ENCODE measurements around the gene SHISAL1.
A peak's percentile ranks its signal among the peaks of the same experiment; 100 is the strongest.

SHISAL1 gene

DNA sequence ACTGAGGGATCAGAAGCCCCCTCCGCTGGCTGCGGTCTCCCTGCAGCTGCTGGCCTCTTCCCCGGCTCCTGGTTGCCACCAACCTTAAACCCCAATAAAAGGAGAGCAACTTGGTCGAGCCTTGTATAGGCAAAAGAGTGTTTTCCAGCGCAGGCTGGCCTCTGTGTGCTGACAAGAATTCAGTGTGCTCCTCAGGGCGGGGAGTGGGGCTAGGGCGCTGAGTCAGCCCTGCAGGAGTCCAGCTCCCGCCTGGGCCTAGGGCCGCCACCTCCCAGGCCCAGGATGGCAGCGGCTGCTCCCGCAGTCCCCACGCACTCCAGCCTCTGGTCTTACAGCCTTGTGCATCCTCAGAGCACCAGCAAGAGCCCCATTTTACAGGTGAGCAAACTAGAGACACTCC is at the start of gene SHISAL1:
TSS of gene SHISAL1 (minus strand) at position 186 of the 400 bp plus-strand sequence. CDS start 12,006 bp downstream, outside the sequence.
- peak; percentile 2 for DNase-seq (ENCODE audit: low spot score)

DNA sequence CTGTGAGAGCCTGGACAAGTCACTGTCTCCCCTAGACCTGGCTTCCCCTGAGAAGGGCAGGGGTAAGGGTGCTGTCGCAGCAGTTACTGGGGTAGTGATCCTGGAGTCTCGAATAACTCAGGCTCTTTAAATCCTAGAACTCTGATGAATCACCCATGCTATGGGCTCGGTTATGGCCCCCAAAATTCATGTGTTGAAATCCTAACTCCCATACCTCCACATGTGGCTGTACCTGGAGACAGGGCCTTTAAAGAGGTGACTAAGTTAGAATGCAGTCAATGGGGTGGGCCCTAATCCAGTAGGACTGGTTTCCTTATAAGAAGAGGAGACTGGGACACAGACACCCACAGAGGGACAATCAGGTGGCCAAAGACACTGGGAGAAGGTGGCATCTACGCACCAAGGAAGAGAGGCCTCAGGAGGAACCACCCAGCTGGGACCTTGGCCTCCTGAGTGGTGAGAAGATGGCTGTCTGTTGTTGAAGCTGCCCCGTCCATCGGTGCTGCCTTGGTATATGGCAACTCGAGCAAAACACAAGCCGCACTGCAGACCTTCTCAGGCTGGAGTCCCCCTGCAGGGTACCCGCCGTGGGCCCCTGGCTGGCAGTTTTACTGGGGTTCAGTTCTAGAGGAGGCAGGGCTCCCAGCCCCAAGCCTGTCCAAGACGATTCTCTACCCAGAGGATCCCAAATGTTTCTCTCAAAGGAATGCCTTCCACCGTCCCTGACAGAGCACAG is 48.8 kb upstream of the SHISAL1 start:
- DNase-seq (ENCODE audit: low spot score) = no peak

DNA sequence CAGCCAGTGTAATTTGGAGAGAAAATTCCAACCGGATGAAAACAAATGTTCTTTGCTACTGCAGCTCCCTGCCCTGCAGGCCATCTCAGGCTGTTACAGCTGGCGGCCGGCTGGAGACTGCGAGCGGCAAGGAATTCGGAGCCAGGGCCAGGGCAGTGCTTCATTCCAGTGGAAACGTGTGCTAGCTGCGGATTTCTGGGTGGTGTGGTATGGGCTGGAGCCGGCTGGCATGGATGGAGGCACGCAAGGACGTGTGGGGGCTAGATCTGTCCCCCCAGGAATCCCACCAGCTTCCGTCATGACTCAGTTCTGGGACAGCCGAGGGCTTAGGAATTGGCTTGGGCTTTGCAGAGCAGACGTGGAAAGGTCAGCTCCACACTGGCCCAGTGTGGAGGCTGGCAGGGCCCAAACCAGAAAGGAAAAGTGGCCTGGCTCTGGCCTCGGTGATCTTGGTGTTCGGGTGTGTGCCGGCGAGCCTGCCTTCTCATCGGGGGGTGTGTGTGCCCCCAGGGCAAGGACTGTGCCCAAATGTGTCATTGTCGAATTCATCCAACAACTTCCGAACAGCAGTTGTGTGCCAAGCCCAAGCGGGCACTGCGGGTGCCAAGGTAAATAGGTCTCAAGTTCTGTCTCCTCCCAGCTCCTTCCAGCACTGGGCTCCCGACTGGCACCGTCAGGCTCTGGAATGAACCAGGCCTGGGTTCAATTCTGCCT is 48.1 kb upstream of the SHISAL1 start:
- DNase-seq (ENCODE audit: low spot score) = no peak

DNA sequence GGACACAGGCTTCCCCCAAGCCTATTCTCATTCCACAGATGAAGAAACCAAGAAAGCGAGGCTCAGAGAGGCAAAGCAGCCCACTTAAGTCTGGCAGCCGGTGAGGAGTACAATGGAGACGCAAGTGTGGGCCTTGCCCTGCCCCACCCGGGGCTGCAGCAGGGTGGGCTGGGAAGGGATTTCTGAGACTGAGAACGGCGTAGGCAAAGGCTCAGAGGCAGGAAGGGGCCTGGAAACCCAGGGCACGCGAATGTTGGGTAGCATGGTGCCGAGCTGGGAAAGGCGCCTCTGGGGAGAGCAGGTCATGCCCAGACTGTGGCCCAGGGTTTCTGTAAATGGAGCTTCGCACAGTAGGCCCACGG is 47.5 kb upstream of the SHISAL1 start:
- no peak for DNase-seq (ENCODE audit: low spot score)

DNA sequence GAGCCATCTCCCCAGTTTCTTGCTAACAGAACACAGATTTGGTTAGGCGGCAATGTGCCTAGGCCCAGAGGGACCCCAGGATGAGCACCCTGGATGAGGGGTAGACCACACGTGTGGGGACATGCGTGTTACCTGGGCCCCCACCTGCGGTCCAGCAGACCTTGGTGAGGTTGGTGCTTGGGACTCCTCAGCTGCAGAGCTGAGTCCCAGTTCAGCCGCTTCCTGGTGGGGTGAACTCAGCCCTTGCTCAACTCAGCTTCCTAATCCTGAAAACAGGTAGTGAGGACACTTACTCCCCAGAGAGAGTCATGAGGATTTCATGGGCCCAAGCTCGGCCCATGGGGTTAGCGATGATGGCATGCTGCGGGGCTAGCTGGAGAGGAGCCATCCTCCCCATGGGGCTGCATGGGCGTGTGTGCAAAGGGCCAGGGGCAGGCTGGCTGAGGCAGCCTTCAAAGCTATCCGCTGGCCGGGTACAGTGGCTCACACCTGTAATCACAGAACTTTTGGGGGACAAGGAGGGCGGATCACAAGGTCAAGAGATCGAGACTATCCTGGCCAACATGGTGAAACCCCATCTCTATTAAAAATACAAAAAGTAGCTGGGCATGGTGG is 46.9 kb upstream of the SHISAL1 start:
- no peak for DNase-seq (ENCODE audit: low spot score)

DNA sequence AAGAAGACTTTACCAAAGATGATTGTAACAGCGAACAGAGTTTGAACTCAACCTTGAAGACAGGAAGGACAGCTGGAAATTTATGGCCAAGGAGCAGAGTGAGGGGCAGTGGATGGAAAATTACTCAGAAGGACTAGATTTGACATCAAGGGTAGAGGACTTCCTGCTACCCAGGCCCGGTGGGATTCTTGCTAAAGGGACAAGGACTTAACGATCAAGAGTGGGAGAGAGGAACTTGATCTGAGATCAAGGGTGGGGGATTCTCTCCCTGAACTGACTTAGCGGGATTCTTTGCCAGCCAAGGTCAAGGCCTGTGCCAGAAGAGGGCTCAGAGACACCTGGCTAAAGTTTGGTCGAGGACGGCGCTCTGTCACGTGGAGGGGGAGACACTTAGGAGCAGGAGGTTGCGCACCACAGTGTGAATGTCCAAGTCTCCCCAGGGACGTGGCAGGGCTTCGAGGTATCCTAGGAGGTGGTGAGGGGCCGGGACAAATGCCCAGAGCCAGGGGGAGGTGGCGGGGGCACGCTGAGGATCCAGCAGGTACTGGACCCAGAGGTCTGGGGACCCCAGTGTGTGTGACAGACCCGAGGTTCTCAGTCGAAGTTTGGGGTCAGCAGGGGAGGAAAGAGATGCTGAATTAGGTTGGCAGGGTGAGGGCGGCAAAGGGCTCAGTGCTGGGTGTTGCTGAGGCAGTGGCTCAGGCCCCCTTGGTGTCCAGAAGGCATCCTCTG is 46.1 kb upstream of the SHISAL1 start:
- DNase-seq (ENCODE audit: low spot score) = no peak

DNA sequence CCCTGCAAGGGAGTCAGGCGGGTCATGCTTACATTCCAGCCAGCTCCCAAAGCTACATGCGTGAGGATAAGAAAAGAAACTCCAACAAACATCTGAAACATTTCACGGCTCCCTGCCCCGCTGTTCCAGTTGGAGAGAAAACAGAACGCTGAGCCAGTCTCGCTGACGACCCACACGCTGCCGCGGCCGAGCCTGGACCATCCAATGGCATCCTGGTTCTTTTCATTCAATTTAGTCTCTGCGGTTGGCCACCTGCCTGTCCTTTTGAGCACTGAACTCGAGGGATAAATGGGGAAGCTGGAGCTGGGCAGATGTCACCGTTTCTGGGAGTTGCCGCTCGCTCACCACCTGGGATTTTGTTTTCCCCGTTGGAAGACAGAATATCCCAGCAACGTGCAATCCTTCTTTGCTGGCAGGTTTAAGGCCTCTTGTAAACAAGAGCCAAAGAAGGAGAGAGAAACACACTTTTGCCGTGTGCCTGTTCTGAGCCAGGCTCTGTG is 45.3 kb upstream of the SHISAL1 start:
- peak; percentile 43 for DNase-seq (ENCODE audit: low spot score)

DNA sequence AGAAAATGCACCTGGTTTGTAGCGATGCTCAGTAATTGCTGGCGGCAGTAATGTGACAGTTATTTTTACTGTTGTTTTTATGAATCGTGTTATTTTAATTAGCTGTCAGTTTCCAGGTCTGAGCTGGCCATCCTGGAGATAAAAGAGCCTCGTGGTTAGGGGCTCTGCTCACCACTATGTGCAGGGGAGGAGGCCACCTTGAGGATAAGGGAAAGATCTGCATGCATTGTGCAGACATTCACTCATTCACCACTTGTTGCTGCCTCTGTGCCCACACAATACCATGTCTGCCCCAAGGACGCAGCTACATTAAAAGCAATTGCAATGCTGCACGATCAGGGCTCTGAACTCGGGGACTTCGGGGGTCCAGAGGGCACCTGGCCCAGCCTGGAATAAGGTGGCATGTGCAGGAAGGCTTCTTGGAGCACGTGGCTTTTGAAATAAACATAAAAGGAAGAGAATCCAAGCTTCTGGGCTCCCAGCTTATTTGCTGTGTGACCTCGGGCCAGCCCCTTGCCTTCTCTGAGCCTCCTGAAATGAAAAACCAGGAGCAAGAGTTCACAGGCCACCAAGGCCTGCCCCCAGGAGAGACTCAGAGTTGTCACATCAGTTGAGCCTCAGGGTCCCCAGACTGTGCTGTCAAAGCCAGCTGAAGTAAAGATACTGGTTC is 44.7 kb upstream of the SHISAL1 start:
- no peak for DNase-seq (ENCODE audit: low spot score)

DNA sequence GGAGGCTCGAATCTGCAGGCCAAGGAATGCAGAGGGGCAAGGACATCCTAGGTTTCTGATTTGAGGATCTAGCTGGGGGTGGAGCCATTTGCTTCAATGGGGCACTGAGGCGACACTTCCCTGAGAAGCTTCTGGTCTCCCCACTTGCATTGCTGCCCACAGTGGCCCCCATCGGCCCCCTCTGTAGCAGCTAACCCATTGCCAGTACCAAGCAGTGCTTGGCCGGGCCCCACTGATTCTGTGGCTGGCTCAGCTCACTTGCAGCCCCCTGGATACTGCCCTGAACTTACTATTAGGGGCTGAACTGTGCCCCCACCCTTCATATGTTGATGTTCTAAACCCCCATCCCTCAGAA is 42.9 kb upstream of the SHISAL1 start:
- no peak for DNase-seq (ENCODE audit: low spot score)

DNA sequence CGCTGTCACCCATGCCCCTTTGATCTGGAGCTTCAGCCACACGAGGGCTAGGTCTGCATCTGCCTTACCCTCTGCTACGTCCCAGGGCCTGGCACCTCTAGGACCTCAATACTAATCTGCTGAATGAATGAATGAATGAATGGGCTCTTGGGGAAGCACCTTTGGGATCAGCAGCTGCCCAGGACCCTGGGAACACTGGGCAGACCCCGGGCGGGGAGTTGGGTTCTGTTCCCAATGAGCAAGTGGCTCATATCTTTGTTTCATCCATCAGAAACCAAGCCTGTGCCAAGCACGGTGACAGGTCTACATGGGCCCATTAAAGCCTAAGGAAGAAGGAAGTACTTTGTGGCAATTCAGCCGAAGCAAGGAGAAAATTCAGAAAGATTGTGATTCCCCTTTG is 41.5 kb upstream of the SHISAL1 start:
- DNase-seq (ENCODE audit: low spot score) = no peak

DNA sequence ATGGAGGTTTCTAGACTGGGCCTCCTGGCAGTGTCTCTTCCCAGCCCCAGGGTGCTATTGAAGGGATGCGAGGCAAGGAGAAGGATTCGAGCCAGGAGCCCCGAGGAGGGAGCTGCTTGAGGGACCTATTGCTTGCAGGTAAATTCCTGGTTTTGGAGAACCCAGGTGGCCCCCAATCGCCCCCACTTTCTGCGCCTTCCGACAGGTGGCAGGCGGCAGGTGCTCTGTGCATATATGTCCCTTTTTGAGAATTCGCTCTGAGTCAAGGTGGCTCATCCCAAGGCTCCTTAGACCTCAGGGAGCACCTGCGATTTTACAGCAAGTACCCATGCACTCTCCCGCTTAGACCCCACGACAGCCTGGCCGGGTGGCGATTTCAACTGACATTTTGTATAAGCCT is 40.3 kb upstream of the SHISAL1 start:
- DNase-seq (ENCODE audit: low spot score) = no peak

DNA sequence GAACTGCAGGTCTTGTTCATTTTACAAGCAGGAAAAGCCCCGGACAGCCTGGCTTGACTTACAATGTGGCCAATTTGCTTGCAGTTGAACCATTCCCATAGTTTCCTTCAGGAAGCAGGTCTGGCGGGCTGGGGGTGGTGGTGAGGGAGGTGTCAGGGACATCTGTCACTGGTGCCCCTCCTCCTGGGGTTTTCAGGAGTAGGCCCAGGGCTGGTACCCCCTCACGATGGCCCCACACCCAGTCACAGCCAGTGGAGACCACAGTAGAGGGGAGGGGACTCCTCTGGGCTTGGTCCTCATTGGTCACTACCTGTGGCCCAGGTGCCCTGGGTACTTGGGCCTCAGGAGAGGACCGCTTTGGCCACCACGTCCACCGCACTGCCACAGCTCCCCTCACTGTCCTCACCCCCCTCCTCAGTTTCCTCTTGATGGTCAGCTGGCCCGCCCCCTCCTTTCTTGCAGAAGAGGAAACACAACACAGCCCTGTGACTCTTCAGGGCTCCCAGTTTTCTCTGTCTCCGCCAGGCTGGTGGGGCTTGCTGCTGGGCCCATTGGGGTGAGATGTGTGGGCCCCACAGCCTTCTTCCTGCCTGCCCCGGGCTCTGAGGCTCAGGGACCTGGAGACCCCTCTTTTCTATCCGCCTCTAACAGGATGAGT is 39.8 kb upstream of the SHISAL1 start:
- DNase-seq (ENCODE audit: low spot score) = no peak

DNA sequence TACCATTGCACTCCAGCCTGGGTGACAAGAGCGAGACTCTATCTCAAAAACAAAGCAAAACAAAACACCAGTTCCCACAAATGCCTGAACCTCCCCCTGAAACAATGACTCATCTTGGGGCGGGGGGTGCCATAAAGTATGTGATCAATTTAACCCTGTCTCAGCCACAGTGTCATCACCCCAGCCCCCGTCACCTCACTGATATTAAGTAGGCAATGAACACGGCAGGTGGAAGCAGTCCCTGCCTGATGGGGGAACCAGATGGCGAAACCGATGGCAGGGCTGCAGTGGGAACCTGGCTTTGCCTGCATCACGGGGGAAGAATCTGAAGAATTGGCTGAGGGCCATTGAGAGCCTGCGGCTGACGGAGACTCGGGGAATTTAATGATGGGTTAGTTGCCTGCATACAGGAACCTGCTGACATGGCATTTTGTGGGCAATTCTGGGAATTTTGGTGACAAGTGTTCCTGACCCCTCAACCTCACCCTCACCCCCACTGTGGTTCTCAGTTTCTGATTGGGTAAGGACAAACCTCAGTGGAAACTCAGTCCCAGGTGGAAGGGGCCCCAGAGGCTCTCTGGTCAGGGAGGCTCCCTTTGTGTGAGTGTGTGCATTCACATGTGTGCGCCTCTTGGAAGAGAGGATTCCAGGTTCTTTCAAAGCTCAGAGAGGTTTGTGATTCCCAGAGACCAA is 39.1 kb upstream of the SHISAL1 start:
- DNase-seq (ENCODE audit: low spot score) = peak; percentile 91

DNA sequence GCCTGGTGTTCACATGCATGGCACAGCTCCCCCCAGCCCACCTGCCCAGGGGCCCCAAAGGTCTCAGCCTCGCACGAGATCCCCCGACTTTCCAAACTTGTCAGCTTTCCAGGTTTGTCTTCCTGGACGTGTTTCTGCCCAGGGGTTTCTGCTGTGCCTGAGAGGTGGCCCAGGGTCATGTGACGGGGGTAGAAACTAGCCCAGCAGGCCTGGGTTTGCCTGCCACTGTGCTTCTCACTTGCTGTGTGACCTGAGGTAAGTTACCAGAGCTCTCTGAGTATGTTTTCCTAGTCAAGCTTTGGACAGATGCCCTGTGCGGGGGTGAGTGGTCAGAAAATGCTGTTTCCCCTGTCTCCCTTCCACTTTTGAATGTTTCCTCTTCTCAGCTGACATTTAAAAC is 38.3 kb upstream of the SHISAL1 start:
- no peak for DNase-seq (ENCODE audit: low spot score)

DNA sequence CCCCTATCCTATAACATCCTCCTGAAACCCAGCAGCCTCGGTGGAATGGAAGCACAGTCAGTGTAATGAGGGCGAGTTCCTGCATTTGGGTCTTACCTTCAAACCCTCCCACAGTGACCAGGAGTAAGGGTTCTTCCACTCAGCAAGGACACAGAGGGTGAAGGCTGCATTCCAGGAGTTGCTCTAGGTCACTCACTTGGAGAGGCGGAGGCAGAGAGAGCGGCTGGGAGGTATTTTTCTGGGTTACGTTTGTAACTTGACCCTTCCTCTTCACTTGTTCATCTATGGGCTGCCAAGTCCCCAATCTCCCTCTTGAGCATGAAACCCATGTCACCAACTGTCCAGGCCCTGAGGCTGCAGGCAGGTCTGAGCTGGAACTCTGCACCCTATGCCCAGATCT is 36.8 kb upstream of the SHISAL1 start:
- peak; percentile 27 for DNase-seq (ENCODE audit: low spot score)

DNA sequence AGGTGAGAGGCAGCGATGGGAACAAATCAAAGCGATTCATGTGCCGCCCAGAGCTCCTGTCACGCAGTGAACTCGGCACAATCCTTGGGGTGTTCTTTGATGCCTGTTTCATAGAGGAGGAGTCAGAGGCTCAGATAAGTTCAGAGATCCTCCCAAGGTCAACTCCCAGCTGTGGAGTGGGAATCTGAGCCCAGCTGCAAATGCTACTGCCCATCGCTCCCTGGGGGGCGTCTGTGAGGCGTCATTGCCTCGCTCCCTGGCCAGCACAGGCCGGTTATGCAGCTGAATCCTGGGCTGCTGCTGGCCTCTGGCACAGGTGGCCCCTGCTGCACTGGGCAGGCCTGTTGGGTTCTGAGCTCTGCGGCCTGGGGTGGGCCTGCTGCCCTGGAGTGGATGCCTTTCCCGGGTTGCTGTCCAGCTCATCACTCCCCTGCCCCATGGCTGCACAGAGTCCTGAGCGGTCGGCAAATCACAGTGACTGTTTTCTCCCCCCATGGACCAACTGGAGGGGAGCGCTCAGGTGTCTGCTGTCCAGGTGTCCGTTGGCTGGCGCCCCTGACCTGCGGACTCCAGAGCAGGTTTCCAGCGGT is 36.3 kb upstream of the SHISAL1 start:
- DNase-seq (ENCODE audit: low spot score) = no peak

DNA sequence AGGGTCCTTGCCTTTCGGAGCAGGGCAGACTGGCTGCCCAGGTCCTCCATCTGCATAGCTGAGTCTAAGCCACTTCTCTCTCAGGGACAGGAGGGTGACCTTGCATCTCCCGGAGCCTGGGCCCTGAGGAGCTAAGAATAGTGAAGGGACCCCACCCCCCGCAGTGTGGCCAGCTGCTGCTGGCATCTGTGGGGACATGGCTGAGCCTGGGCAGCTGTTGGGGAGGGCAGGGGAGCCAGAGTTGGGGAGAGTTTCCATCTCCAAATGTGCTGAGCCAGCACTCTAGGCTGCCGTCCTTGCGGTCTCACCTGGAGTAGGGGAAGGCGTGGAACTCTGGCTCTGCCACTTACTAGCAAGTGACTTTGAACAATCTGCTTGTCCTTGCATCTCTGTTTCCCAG is 34.8 kb upstream of the SHISAL1 start:
- no peak for DNase-seq (ENCODE audit: low spot score)

DNA sequence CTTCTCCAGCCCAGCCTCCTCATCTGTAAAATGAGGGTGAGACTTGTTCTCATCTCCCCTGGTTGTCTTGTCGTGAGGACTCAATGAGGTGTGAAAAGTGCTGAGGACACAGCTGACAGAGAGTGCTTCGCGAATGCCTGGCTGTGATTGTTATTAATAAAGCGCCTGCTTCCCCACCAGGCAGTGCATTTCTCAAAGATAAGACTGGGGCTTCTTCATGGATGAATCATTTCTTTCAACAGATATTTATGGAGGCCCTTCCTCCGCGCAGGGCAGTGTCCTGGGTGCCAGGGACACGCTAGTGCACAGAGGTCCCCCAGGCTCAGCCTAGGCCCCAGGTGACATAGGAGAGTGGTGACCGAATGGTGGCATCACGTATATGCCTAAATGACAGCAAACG is 34.3 kb upstream of the SHISAL1 start:
- no peak for DNase-seq (ENCODE audit: low spot score)

DNA sequence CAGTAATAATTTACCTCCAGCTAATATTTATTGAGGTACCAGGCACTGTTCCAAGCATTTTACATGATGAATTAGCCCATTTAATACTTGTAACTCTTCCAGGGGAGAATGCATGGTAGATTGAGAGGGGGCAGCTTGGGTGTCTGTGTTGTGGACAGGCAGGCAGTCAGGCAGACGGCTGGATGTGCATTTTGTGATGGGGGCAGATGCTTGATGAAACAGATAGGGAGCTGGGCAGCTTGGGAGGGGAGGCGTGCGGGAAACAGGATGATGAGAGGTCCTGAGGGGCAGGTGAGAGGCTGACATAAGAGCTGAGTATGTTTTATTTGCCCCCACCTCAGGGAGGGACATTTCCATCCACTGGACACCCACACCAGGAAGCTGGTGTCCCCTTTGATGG is 33.1 kb upstream of the SHISAL1 start:
- DNase-seq (ENCODE audit: low spot score) = no peak

DNA sequence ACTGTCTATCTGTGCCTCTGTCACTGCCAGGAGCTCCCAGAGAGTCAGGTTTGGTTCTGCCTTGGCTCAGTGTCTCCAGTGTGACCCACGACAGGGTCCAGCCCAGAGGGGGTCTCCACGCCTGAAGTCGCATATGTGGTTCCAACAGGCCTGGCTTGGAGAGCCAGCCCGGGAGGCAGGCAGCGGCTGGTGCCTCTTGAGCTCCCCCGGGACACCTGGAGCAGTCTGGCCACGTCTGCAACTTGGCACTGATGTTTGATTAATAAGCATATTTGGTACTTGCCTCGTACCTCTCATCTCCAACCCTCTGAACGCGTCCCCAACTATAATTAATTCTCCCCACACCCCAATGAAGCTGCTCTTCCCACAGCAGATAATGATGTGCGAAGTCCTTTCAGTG is 31.7 kb upstream of the SHISAL1 start:
- DNase-seq (ENCODE audit: low spot score) = no peak
